Dendritic cell treated with granulocyte-macrophage colony-stimulating factor and Interleukin-4, amounts not matched to agents 40 ng/mL and 50 ng/mL, for 4 days (primary cell): Measurements from ENCODE around the gene CARD19.

Source experiments
- H3K27ac Mint-ChIP-seq: one replicate; pipeline ENCODE4 v1.8.0; 2022; ENCODE audit warnings: mild to moderate bottlenecking, mixed read lengths
- H3K27me3 Mint-ChIP-seq: one replicate; pipeline ENCODE4 v1.8.0; 2022; ENCODE audit warnings: mild to moderate bottlenecking, mixed read lengths
- H3K36me3 Mint-ChIP-seq: one replicate; pipeline ENCODE4 v1.8.0; 2022; ENCODE audit warnings: low read depth, mixed read lengths
- H3K4me1 Mint-ChIP-seq: one replicate; pipeline ENCODE4 v1.8.0; 2022; ENCODE audit warnings: low read depth, mixed read lengths
- H3K4me3 Mint-ChIP-seq: one replicate; pipeline ENCODE4 v1.8.0; 2022; ENCODE audit warnings: mild to moderate bottlenecking, moderate library complexity, mixed read lengths
- H3K9me3 Mint-ChIP-seq: one replicate; pipeline ENCODE4 v1.8.0; 2022; ENCODE audit warnings: mixed read lengths
- intact Hi-C: fragments of 100-400 bp; cut with micrococcal nuclease; formaldehyde crosslinking; loops from one replicate; pipeline ENCODE4 v1.15.0; 2022

The CARD19 gene

GRCh38 chr9:93076792-93077128, 19.3 kb upstream of the CARD19 start:
- H3K36me3 Mint-ChIP-seq: no peaks in the 10 kb centered on the region
- H3K9me3 Mint-ChIP-seq: no peaks in the 10 kb centered on the region
- H3K27ac Mint-ChIP-seq: no peak overlapping the region
- H3K4me1 Mint-ChIP-seq: no peaks in the 10 kb centered on the region
- no peaks in the 10 kb centered on the region for H3K27me3 Mint-ChIP-seq
- H3K4me3 Mint-ChIP-seq: no peak overlapping the region
- intact Hi-C loops: no loop called here

- no peaks in the 10 kb centered on the region for H3K27me3 Mint-ChIP-seq
- no peak overlapping the region for H3K4me3 Mint-ChIP-seq
- no peaks in the 10 kb centered on the region for H3K4me1 Mint-ChIP-seq
- no peaks in the 10 kb centered on the region for H3K9me3 Mint-ChIP-seq
- no peak overlapping the region for H3K27ac Mint-ChIP-seq
- intact Hi-C loops: no loop called here
- H3K36me3 Mint-ChIP-seq: no peaks in the 10 kb centered on the region
Observed at GRCh38 chr9:93077367-93077766, 18.6 kb upstream of the CARD19 start.

- H3K4me3 Mint-ChIP-seq: no peak overlapping the region
- no peaks in the 10 kb centered on the region for H3K27me3 Mint-ChIP-seq
- H3K36me3 Mint-ChIP-seq: no peaks in the 10 kb centered on the region
- peaks cover 3% of the 10 kb centered on the region for H3K4me1 Mint-ChIP-seq
- intact Hi-C loops: no loop called here
- no peak overlapping the region for H3K27ac Mint-ChIP-seq
- H3K9me3 Mint-ChIP-seq: no peaks in the 10 kb centered on the region
Observed at GRCh38 chr9:93077811-93078210, 18.2 kb upstream of the CARD19 start.

GRCh38 chr9:93079371-93079770, 16.6 kb upstream of the CARD19 start:
- Mint-ChIP-seq H3K36me3 (no peaks in the 10 kb centered on the region), H3K4me1 (peaks cover 17% of the 10 kb centered on the region)

GRCh38 chr9:93080406-93080805, 15.6 kb upstream of the CARD19 start:
- H3K36me3 Mint-ChIP-seq: no peaks in the 10 kb centered on the region
- no peak overlapping the region for H3K4me3 Mint-ChIP-seq

More at GRCh38 chr9:93079371-93079770, 16.6 kb upstream of the CARD19 start:
- Mint-ChIP-seq H3K4me3 (no peak overlapping the region), H3K9me3 (no peaks in the 10 kb centered on the region), H3K27ac (no peak overlapping the region), H3K27me3 (no peaks in the 10 kb centered on the region)
- intact Hi-C loops: no loop called here

GRCh38 chr9:93081081-93081529, 14.9 kb upstream of the CARD19 start:
- no peaks in the 10 kb centered on the region for H3K36me3 Mint-ChIP-seq
- no peak overlapping the region for H3K27ac Mint-ChIP-seq
- intact Hi-C loops: no loop called here
- no peaks in the 10 kb centered on the region for H3K27me3 Mint-ChIP-seq
- no peak overlapping the region for H3K4me3 Mint-ChIP-seq
- peaks cover 17% of the 10 kb centered on the region for H3K4me1 Mint-ChIP-seq
- peaks cover 7% of the 10 kb centered on the region for H3K9me3 Mint-ChIP-seq

More at GRCh38 chr9:93080406-93080805, 15.6 kb upstream of the CARD19 start:
- Mint-ChIP-seq H3K9me3 (peaks cover under 1% of the 10 kb centered on the region), H3K4me1 (peaks cover 17% of the 10 kb centered on the region), H3K27ac (no peak overlapping the region), H3K27me3 (no peaks in the 10 kb centered on the region)
- intact Hi-C loops: no loop called here

- no peaks in the 10 kb centered on the region for H3K27me3 Mint-ChIP-seq
- H3K4me1 Mint-ChIP-seq: peaks cover 23% of the 10 kb centered on the region
- no peak overlapping the region for H3K4me3 Mint-ChIP-seq
- H3K27ac Mint-ChIP-seq: no peak overlapping the region
- no peaks in the 10 kb centered on the region for H3K36me3 Mint-ChIP-seq
- H3K9me3 Mint-ChIP-seq: peaks cover 7% of the 10 kb centered on the region
- intact Hi-C loops: no loop called here
Observed at GRCh38 chr9:93081931-93082330, 14.1 kb upstream of the CARD19 start.

- H3K27me3 Mint-ChIP-seq: no peaks in the 10 kb centered on the region
- intact Hi-C loops: no loop called here
- no peaks in the 10 kb centered on the region for H3K36me3 Mint-ChIP-seq
- peaks cover 7% of the 10 kb centered on the region for H3K9me3 Mint-ChIP-seq
- no peak overlapping the region for H3K4me3 Mint-ChIP-seq
- H3K4me1 Mint-ChIP-seq: peaks cover 23% of the 10 kb centered on the region
- peak overlapping the region; percentile 8 for H3K27ac Mint-ChIP-seq
Observed at GRCh38 chr9:93082841-93083411, 13.1 kb upstream of the CARD19 start.

- H3K4me3 Mint-ChIP-seq: no peak overlapping the region
Observed at GRCh38 chr9:93083592-93084470, 12.2 kb upstream of the CARD19 start.

GRCh38 chr9:93084471-93084881, 11.5 kb upstream of the CARD19 start:
- Mint-ChIP-seq H3K9me3 (peaks cover 7% of the 10 kb centered on the region), H3K4me3 (no peak overlapping the region), H3K27ac (no peak overlapping the region), H3K36me3 (no peaks in the 10 kb centered on the region), H3K4me1 (peaks cover 23% of the 10 kb centered on the region), H3K27me3 (no peaks in the 10 kb centered on the region)
- intact Hi-C loops: no loop called here

More at GRCh38 chr9:93083592-93084470, 12.2 kb upstream of the CARD19 start:
- Mint-ChIP-seq H3K9me3 (peaks cover 7% of the 10 kb centered on the region), H3K4me1 (peaks cover 23% of the 10 kb centered on the region), H3K27ac (peak overlapping the region; percentile 8), H3K27me3 (no peaks in the 10 kb centered on the region), H3K36me3 (no peaks in the 10 kb centered on the region)
- intact Hi-C loops: no loop called here

- no peak overlapping the region for H3K27ac Mint-ChIP-seq
- H3K4me1 Mint-ChIP-seq: peaks cover 23% of the 10 kb centered on the region
- H3K27me3 Mint-ChIP-seq: no peaks in the 10 kb centered on the region
- H3K9me3 Mint-ChIP-seq: peaks cover 7% of the 10 kb centered on the region
- intact Hi-C loops: no loop called here
- no peak overlapping the region for H3K4me3 Mint-ChIP-seq
- no peaks in the 10 kb centered on the region for H3K36me3 Mint-ChIP-seq
Observed at GRCh38 chr9:93085676-93086075, 10.3 kb upstream of the CARD19 start.

- H3K9me3 Mint-ChIP-seq: peaks cover 16% of the 10 kb centered on the region
- H3K4me3 Mint-ChIP-seq: no peak overlapping the region
- intact Hi-C loops: no loop called here
- H3K4me1 Mint-ChIP-seq: peaks cover 28% of the 10 kb centered on the region
- H3K27ac Mint-ChIP-seq: peak overlapping the region; percentile 7
- H3K27me3 Mint-ChIP-seq: no peaks in the 10 kb centered on the region
- H3K36me3 Mint-ChIP-seq: peaks cover 6% of the 10 kb centered on the region
Observed at GRCh38 chr9:93086447-93087224, 9.4 kb upstream of the CARD19 start.

GRCh38 chr9:93087971-93088655, 7.9 kb upstream of the CARD19 start:
- Mint-ChIP-seq H3K9me3 (peaks cover 20% of the 10 kb centered on the region), H3K27me3 (no peaks in the 10 kb centered on the region), H3K4me3 (no peak overlapping the region), H3K27ac (peak overlapping the region; percentile 37), H3K36me3 (peaks cover 6% of the 10 kb centered on the region), H3K4me1 (peaks cover 35% of the 10 kb centered on the region)
- intact Hi-C loops: no loop called here
